Measurements from ENCODE around the gene TNN.
"Not testable (repeated sequence)": the region's sequence is repeated elsewhere in the genome, so short reads cannot be mapped to it uniquely, and the experiment has no call there.

Gene TNN

GRCh38 chr1:175071276-175071943 lies 3.8 kb downstream of the TNN start:
- DNase-seq: no peak

- peak; percentile 2 for DNase-seq
Observed at GRCh38 chr1:175072099-175072951, 4.7 kb downstream of the TNN start.

- DNase-seq: no peak
Observed at GRCh38 chr1:175073061-175073460, 5.4 kb downstream of the TNN start.

- no peak for DNase-seq
Observed at GRCh38 chr1:175073633-175074032, 6.0 kb downstream of the TNN start.

GRCh38 chr1:175075572-175076568 lies 8.2 kb downstream of the TNN start:
- peak; percentile 12 for DNase-seq

GRCh38 chr1:175077356-175078030 lies 9.9 kb downstream of the TNN start:
- no peak for DNase-seq

- DNase-seq: no peak
Observed at GRCh38 chr1:175078629-175079028, 11.0 kb downstream of the TNN start.

- DNase-seq: no peak
Observed at GRCh38 chr1:175079338-175079737, 11.7 kb downstream of the TNN start.

GRCh38 chr1:175080030-175080429 lies 12.4 kb downstream of the TNN start:
- DNase-seq: no peak

GRCh38 chr1:175081983-175082382 lies 14.3 kb downstream of the TNN start:
- DNase-seq: no peak

GRCh38 chr1:175088525-175088951 lies 20.9 kb downstream of the TNN start:
- no peak for DNase-seq

GRCh38 chr1:175089136-175089718 lies 21.6 kb downstream of the TNN start:
- no peak for DNase-seq

- DNase-seq: no peak
Observed at GRCh38 chr1:175090780-175091179, 23.1 kb downstream of the TNN start.

GRCh38 chr1:175094626-175095025 lies 27.0 kb downstream of the TNN start:
- no peak for DNase-seq

- no peak for DNase-seq
Observed at GRCh38 chr1:175095069-175095468, 27.4 kb downstream of the TNN start.

- DNase-seq: no peak
Observed at GRCh38 chr1:175095978-175096607, 28.5 kb downstream of the TNN start.

GRCh38 chr1:175097361-175097760 lies 29.7 kb downstream of the TNN start:
- no peak for DNase-seq

GRCh38 chr1:175099916-175100315 lies 32.3 kb downstream of the TNN start:
- DNase-seq: no peak

GRCh38 chr1:175102166-175102565 lies 34.5 kb downstream of the TNN start:
- not testable (repeated sequence) for DNase-seq

- not testable (repeated sequence) for DNase-seq
Observed at GRCh38 chr1:175106536-175106935, 38.9 kb downstream of the TNN start.

GRCh38 chr1:175108331-175108820 lies 40.7 kb downstream of the TNN start:
- DNase-seq: not testable (repeated sequence)
